ENCODE data around the gene PCSK5. TPM values are rescaled to one million over a fixed set of nuclear protein-coding genes. Genes with fewer than 3 reads are reported as not detected.

PCSK5 gene
- polyA plus RNA-seq, 1 donor, result 123 TPM

- Histone ChIP-seq H3K27me3 (ENCODE audit: control insufficient read depth, insufficient read depth, low read length) (no peaks in the 10 kb centered on the region), H3K9me3 (ENCODE audit: control insufficient read depth, low read depth, low read length) (no peaks in the 10 kb centered on the region), H3K4me3 (ENCODE audit: low read length) (no peak overlapping the region), H3K27ac (ENCODE audit: low read length) (no peak overlapping the region), H3K4me1 (ENCODE audit: control insufficient read depth, insufficient read depth, low read length) (peaks cover 6% of the 10 kb centered on the region), H3K36me3 (ENCODE audit: control insufficient read depth, insufficient read depth, low read length) (no peaks in the 10 kb centered on the region)
- 100% methylated on average over 1 of the region's 2 CpGs for WGBS (ENCODE audit: insufficient coverage, low lambda C conversion rate)
- no peak for DNase-seq
These were observed 510.7 kb downstream of the PCSK5 start for GRCh38 chr9:76401176-76401575.

DNA sequence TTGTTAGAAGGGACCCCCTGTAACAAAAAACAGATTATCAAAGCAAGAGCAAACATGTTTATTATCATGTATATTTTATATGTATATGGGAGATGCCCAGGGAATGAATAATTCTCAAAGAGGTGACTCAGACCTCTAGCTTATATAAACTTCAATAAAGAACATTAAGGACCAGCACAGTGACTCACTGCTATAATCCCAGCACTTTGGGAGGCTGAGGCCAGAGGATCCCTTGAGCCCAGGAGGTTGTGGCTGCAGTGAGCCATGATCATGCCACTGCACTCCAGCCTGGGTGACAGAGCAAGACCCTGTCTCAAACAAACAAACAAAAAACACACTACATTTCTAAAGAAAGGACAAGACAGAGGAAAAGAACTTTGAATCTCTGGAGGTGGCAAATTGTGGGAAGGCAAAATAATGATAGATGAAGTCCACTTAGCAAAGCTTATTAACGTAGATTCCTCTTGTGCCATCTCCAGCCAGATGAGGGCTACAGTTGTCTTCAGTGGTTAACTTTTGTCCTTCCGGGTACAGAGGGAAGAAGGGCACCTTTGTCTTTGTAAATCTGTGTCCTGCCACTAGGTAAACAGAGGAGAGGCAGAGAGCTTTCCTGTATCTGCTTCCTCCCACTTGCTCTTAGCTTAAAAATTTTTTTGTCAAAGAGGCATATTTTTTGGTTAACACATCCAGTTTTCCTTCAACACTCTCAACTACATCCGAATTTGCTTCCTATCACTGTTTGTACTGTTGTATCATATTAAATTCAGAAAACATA is 511.3 kb downstream of the PCSK5 start:
- H3K27ac ChIP-seq (ENCODE audit: low read length), result peak overlapping the region; percentile 10
- 75% methylated on average over 1 of the region's 3 CpGs for WGBS (ENCODE audit: insufficient coverage, low lambda C conversion rate)
- no peaks in the 10 kb centered on the region for H3K36me3 ChIP-seq (ENCODE audit: control insufficient read depth, insufficient read depth, low read length)
- H3K4me3 ChIP-seq (ENCODE audit: low read length), result no peak overlapping the region
- H3K27me3 ChIP-seq (ENCODE audit: control insufficient read depth, insufficient read depth, low read length), result no peaks in the 10 kb centered on the region
- DNase-seq, result peak in 1 of 2 donors; percentile 70
- H3K4me1 ChIP-seq (ENCODE audit: control insufficient read depth, insufficient read depth, low read length), result peaks cover 6% of the 10 kb centered on the region
- no peaks in the 10 kb centered on the region for H3K9me3 ChIP-seq (ENCODE audit: control insufficient read depth, low read depth, low read length)

DNA sequence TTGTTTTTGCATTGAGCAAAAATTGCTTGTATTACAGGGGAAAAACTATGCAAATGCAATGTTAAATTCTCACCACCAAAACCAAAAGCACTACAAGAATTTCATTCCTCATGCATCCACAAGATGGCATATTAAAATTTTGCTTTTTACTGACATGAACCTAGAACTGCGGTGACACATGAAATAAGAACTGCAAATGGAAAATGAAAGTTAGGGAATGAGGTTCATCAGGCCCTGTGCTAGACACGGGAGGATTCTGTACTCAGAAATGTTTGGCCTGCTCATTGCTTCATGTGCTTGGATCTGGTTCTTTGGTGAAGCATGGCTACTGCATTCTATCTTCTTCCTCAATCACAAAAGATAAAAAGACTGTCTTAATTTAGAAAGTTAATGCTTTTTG is 512.9 kb downstream of the PCSK5 start:
- Histone ChIP-seq H3K36me3 (ENCODE audit: control insufficient read depth, insufficient read depth, low read length) (no peaks in the 10 kb centered on the region), H3K9me3 (ENCODE audit: control insufficient read depth, low read depth, low read length) (no peaks in the 10 kb centered on the region), H3K27ac (ENCODE audit: low read length) (peak overlapping the region; percentile 60), H3K4me3 (ENCODE audit: low read length) (no peak overlapping the region), H3K4me1 (ENCODE audit: control insufficient read depth, insufficient read depth, low read length) (peaks cover 6% of the 10 kb centered on the region), H3K27me3 (ENCODE audit: control insufficient read depth, insufficient read depth, low read length) (no peaks in the 10 kb centered on the region)
- WGBS (ENCODE audit: insufficient coverage, low lambda C conversion rate), result 0% methylated on average over 1 of the region's 2 CpGs
- peak; percentile 43 to 71 for DNase-seq

GRCh38 chr9:76404401-76404800 is 513.9 kb downstream of the PCSK5 start:
- DNase-seq, result no peak
- no CpG with 5 or more reads among the region's 1 CpG for WGBS (ENCODE audit: insufficient coverage, low lambda C conversion rate)
- Histone ChIP-seq H3K4me3 (ENCODE audit: low read length) (no peak overlapping the region), H3K9me3 (ENCODE audit: control insufficient read depth, low read depth, low read length) (no peaks in the 10 kb centered on the region), H3K27ac (ENCODE audit: low read length) (no peak overlapping the region), H3K36me3 (ENCODE audit: control insufficient read depth, insufficient read depth, low read length) (no peaks in the 10 kb centered on the region), H3K4me1 (ENCODE audit: control insufficient read depth, insufficient read depth, low read length) (peaks cover 6% of the 10 kb centered on the region), H3K27me3 (ENCODE audit: control insufficient read depth, insufficient read depth, low read length) (no peaks in the 10 kb centered on the region)

GRCh38 chr9:76405340-76405739 is 514.9 kb downstream of the PCSK5 start:
- no peak overlapping the region for H3K27ac ChIP-seq (ENCODE audit: low read length)
- no peaks in the 10 kb centered on the region for H3K9me3 ChIP-seq (ENCODE audit: control insufficient read depth, low read depth, low read length)
- 100% methylated on average over 2 of the region's 3 CpGs for WGBS (ENCODE audit: insufficient coverage, low lambda C conversion rate)
- H3K4me3 ChIP-seq (ENCODE audit: low read length), result no peak overlapping the region
- no peaks in the 10 kb centered on the region for H3K36me3 ChIP-seq (ENCODE audit: control insufficient read depth, insufficient read depth, low read length)
- no peak for DNase-seq
- H3K27me3 ChIP-seq (ENCODE audit: control insufficient read depth, insufficient read depth, low read length), result no peaks in the 10 kb centered on the region
- peaks cover 6% of the 10 kb centered on the region for H3K4me1 ChIP-seq (ENCODE audit: control insufficient read depth, insufficient read depth, low read length)

DNA sequence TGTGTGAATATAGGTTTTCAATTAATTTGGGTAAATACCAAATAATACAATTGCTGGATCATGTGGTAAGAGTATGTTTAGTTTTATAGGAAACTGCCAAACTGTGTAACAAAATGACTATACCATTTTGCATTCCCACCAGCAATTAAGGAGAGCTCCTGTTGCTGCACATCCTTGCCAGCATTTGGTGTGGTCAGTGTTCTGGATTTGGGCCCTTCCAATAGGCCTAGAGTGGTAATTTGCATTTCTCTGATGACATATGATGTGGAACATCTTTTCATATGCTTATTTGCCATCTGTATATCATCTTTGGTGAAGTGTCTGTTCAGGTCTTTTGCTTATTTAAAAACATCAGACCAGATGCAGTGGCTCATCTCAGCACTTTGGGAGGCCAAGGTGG is 515.4 kb downstream of the PCSK5 start:
- no peak overlapping the region for H3K4me3 ChIP-seq (ENCODE audit: low read length)
- H3K27ac ChIP-seq (ENCODE audit: low read length), result no peak overlapping the region
- peaks cover 6% of the 10 kb centered on the region for H3K4me1 ChIP-seq (ENCODE audit: control insufficient read depth, insufficient read depth, low read length)
- no peaks in the 10 kb centered on the region for H3K36me3 ChIP-seq (ENCODE audit: control insufficient read depth, insufficient read depth, low read length)
- no peaks in the 10 kb centered on the region for H3K27me3 ChIP-seq (ENCODE audit: control insufficient read depth, insufficient read depth, low read length)
- no peaks in the 10 kb centered on the region for H3K9me3 ChIP-seq (ENCODE audit: control insufficient read depth, low read depth, low read length)
- DNase-seq, result no peak

All from large intestine (tissue), 3 donors.